ENCODE results near the gene PEX14.
A peak's percentile ranks its signal among the peaks of the same experiment; 100 is the strongest.

The PEX14 gene

DNA sequence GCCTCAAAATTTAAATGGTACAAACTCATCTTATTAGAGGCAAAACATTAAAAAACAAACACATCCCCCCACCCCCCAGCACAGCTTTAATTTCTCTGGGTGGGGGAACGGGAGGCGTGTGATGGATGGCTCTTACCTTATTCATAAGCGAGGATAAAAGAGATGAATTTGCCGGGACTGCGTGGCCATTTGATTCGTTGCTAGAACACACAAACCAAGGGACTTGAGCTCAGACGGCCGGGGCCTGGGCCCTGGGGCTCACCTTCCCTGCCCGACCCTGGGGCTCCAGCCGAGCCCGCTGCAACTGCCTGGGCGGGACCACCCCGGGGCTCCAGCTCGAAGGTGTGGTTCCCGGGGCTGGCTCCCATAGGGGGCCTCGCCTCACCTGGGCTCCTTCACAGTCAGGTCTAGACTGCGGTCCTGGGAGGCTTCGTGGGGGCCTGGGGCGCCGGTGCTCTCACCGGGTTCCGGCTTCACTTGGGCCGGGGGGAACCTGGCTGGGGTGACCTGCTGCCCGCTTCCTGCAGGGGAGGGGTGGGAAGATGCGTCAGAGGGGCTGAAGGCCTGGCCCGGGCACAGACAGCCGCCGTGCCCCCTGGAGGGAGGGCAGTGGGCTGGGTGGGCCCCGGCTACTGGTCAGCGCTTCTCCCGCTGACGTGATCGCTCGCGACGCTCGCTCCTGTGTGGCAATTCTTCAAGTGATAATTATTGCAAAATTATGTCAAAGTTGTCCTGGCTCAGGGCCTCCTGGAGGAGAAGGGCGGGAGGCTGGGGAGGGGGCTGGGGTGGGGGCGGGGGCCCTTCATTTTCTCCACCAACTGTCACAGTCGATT lies 176.0 kb downstream of the PEX14 start:
- DNase-seq (ENCODE audit: low spot score) = no peak

GRCh38 chr1:10651389-10651766 lies 176.6 kb downstream of the PEX14 start:
- no peak for DNase-seq (ENCODE audit: low spot score)

DNA sequence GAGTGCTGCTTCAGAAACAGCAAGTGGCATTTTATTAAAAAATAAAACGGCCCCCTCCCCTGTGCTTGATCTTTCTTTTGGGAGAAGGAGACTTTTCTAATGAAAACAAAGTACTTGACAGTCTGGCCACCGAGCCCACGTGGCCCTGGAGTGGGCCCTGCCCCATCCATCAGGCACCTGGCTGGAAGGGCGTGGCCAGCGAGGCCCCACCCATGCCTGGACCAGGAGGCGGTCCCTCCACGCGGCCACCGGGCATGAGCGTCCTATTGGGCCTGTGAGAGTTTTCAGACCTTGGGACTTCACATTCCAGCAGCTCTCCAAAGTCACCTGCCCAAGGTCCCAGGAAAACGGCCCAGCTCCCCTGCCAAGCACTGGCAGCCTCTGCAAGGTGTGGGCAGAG lies 177.0 kb downstream of the PEX14 start:
- DNase-seq (ENCODE audit: low spot score) = no peak

DNA sequence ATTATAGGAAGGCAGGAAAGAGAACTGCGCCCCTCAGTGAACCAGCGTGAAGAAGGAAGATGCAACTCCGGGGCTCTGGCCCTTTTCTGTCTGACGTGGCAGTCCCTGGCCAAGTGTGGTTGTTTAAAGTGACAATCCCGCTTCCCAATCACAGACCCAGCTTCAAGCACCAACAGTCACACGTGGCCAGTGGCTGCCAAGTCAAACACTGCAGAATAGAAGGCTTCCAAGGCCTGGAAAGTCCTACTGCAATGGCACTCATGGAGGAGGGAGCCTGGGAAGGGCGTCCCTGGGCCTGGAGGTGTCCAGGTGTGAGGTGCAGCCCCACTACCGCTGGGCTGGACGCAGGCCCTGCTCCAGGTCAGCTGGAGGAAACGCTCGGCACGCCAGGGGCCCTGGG lies 177.9 kb downstream of the PEX14 start:
- DNase-seq (ENCODE audit: low spot score) = no peak

GRCh38 chr1:10653370-10654125 lies 178.8 kb downstream of the PEX14 start:
- no peak for DNase-seq (ENCODE audit: low spot score)

GRCh38 chr1:10655002-10655401 lies 180.3 kb downstream of the PEX14 start:
- DNase-seq (ENCODE audit: low spot score) = no peak

- DNase-seq (ENCODE audit: low spot score) = no peak
Observed at GRCh38 chr1:10656431-10656830, 181.7 kb downstream of the PEX14 start.

DNA sequence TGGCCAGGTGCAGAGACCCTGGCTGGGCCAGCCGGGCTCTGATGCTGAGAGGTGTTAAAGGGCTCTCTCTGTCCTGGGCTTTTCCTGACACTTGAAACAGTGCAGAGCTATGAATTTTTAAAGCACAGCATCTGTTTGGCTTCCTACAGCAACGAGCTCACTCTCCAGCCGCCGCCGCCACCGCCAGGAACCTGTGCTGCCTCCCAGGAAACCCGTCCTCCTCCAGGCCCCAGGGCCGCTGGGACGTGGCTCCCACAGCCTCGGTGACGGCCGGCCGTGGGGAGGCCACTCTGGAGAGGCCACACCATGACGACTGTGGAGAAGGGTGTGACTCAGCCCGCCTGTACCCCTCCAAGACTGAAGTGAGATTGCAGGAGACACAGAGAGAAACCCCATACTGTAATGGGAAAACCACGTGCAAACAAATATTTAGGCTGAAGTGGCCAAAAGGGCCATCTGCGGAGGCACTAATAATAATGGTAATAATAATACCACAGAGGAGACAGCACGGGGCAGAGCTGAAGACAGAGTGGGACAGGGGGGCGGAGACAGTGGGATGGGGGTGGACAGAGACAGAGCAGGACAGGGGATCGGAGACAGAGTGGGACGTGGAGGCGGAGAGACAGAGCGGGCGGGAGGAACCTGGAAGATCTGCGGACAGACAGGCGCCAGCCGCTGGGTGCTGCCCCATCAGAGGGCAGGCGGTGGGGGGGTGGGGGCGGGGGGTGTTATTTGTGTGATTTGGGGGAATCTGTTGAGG lies 182.5 kb downstream of the PEX14 start:
- no peak for DNase-seq (ENCODE audit: low spot score)

DNA sequence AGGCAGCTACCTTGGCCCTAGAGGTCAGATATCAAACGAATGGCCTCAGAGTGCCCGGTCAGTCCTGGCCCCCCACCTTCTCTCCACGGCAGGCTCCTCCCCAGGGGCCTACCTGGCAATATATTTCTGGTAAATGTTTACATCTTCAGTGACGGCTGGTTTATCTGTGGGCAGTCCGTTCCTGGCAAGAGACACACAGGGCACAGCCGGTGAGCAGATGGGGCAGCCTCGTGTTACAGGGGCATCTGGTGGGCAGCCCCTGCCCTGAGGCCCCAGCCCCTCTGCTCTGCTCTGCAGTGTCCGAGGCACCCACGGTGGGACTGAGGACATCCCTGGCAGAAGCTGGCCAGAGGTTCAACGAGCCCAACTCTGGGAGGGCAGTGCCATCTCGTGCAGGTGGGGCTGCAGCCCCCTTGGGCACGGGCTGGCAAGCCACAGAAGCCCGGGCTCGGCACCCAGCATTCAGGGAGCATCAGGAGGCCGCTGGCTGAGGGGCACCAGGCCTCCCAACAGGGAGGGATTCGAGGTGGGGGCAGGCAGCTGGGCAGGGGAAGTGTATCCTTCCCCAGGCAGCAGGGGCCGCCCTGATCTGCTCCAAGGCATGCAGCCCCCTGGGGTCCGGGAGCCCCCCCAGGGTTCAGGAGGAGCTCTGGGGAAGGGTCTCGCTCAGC lies 183.8 kb downstream of the PEX14 start:
- DNase-seq (ENCODE audit: low spot score) = no peak

- no peak for DNase-seq (ENCODE audit: low spot score)
Observed at GRCh38 chr1:10659218-10659617, 184.5 kb downstream of the PEX14 start.

GRCh38 chr1:10659646-10660540 lies 185.1 kb downstream of the PEX14 start:
- no peak for DNase-seq (ENCODE audit: low spot score)

DNA sequence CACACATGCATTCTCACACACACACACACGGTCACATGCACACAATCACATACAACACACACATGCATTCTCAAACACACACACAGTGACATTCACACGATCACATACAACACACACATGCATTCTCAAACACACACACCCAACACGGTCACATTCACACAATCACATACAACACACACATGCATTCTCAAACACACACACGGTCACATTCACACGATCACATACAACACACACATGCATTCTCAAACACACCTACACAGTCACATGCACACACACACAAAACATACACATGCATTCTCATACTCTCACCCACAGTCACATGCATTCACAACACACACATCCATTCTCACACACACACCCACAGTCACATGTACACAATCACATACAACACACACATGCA lies 186.7 kb downstream of the PEX14 start:
- DNase-seq (ENCODE audit: low spot score) = no peak

GRCh38 chr1:10662090-10662688 lies 187.4 kb downstream of the PEX14 start:
- no peak for DNase-seq (ENCODE audit: low spot score)

DNA sequence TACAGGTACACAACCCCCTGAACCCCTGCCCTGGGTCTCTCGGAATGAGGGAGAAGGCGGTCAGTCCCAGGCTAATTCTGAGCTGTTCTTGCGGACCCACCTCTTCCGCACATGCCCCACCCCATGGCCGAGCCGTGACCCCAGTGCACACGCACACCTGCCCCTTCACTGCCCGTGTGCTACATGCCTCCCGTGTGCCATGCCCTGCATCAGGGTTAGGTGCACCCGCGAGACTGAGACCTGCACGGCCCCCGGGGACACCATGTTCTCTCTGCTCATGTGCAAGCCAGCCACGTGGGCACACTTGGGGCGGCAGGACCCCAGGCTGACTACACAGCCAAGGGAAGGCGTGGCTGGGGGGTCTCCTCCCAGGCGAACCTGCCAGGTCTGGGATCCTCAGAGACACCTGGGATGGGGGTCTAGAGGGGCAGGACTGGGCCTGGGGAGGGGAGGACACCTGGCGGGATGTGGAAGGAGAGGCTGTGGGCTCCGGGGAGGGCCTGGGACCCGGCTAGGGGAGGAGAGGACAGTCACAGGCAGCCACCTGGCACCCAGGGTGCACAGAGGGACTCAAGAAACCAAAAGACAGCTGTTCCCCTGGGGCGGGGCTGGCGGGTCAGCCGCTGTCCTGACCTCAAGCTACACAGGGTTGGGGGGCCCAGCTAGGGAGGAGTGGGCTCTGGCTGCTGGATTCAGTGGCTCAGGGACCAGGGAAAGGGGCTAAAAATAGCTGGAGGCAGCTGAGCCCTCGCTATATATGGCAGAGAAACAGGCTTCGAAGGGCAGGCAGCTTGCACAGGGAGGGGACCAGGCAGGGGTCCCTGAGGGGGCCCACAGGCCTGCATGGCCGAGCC lies 188.3 kb downstream of the PEX14 start:
- DNase-seq (ENCODE audit: low spot score) = no peak

- DNase-seq (ENCODE audit: low spot score) = peak; percentile 67
Observed at GRCh38 chr1:10663678-10664035, 188.9 kb downstream of the PEX14 start.

DNA sequence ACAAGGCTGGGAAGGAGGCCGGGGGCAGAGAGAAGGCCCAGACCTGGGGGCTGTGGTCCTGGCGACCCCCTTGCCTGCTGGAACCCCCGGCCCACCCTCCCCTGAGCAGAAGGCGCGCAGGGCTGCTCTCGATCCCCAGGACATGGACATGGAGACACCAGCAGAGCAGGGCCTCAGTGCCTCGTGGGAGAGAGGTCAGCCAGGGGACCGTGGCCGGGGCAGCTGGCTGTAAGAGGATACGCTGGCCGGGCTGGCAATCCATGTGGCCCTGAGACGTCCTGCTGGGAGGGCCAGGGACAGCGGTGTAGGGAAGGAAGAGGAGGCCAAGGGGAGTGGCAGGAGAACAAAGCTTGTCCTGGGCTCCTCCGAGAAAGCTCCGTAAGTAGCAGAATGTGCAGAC lies 189.5 kb downstream of the PEX14 start:
- DNase-seq (ENCODE audit: low spot score) = no peak

DNA sequence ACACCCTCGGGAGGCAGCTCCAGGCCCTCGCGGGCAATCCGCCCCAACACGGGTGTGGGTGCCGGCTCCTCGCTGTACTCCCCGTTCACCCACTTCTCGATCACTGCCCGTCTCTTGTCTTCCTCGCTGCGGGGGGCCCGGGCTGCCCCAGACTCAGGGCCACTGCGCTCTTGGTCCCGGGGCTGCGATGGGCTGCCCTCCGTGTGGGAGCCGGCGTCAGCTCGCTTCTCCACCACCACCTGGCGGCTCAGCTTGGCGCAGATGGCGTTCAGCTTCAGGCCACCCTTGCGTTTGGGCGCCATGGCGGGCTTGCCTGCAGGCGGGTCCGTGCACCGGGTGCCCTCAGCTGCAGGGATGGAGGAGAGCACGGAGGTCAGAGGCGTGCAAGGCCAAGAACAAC lies 190.5 kb downstream of the PEX14 start:
- no peak for DNase-seq (ENCODE audit: low spot score)

DNA sequence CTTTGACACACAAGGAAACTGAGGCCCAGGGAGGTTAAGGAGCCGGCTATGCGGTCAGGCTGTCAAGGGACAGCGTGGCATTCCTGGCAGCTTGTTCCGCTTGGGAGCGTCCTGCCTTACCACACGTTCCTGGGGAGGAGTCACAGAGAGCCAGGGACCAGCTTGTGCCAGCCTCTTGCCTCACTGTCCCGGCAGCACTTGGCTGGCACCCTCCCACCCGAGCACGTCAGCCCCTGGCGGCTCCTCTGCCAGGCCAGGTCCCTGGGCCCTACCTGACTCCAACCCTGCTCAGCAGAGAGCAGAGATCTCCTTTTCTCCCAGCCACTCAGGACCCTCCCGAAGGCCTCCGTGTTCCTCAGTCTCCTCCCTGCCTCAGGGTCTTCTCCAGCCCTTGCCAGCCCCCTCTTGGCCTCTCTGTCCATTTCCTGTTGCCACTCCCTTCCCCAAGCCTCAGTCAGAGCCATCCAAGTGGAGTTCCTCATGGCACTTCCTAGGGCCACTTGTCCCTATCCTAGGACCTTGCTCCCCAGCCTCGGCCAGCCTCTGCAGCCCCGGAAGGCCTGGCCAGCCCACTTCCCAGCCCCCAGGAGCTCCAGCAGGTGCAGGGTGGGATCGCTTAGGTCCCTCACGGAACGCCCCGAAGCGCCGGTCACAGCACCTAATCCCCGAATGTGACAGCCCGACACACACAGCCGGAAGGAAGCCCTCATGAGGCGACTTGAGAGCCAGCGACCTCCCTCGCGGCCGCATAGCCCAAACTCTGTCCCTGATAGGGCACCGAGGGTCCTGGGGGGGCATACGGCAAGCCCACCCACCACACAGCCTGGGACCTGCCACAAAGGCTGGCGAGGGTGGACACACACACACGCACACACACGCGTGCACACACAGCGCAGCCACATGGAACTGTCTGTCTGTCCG lies 191.4 kb downstream of the PEX14 start:
- DNase-seq (ENCODE audit: low spot score) = no peak

Measured in AG08395 (cell line).